Osteoblast (primary cell): ENCODE measurements around the gene MAPKAPK2. TPM values are rescaled to one million over a fixed set of nuclear protein-coding genes. Genes with fewer than 3 reads are reported as not detected.

ENCODE experiments used
- DNase-seq: peaks from one replicate; pipeline ENCODE4 v3.0.0; 2011; ENCODE audit warnings: low spot score, mixed read lengths; ENCODE audit not compliant: insufficient read length; ENCODE audit errors: missing footprints
- H2AFZ ChIP-seq: 2 replicates; pipeline ENCODE4 v1.6.0; 2011; ENCODE audit warnings: mild to moderate bottlenecking, low read length
- H3K27ac ChIP-seq: 2 replicates; pipeline ENCODE4 v1.5.1; 2011; ENCODE audit warnings: mild to moderate bottlenecking, low read depth, low read length, moderate library complexity
- H3K27me3 ChIP-seq: 2 replicates; pipeline ENCODE4 v1.6.0; 2012; ENCODE audit warnings: mild to moderate bottlenecking, control low read depth, inconsistent platforms, low read length, moderate library complexity; ENCODE audit not compliant: insufficient read depth
- H3K36me3 ChIP-seq: 2 replicates; pipeline ENCODE4 v1.5.1; 2011; ENCODE audit warnings: mild to moderate bottlenecking, low read length, control low read depth, moderate library complexity; ENCODE audit not compliant: insufficient read depth
- H3K4me1 ChIP-seq: 2 replicates; pipeline ENCODE4 v1.5.1; 2011; ENCODE audit warnings: mild to moderate bottlenecking, low read length, control low read depth, moderate library complexity; ENCODE audit not compliant: insufficient read depth
- H3K4me2 ChIP-seq: 2 replicates; pipeline ENCODE4 v1.6.0; 2011; ENCODE audit warnings: mild to moderate bottlenecking, low read length; ENCODE audit not compliant: insufficient read depth
- H3K4me3 ChIP-seq: fragments of 200-600 bp; sonication (generic); 3 replicates; pipeline ENCODE4 v1.5.1; 2012; ENCODE audit warnings: mild to moderate bottlenecking, low read length, inconsistent platforms; ENCODE audit not compliant: insufficient read depth
- H3K79me2 ChIP-seq: 2 replicates; pipeline ENCODE4 v1.6.0; 2012; ENCODE audit warnings: mild to moderate bottlenecking, low read length, control low read depth, inconsistent platforms; ENCODE audit not compliant: insufficient read depth
- H3K9me3 ChIP-seq: 2 replicates; pipeline ENCODE4 v1.5.1; 2011; ENCODE audit warnings: low read depth, low read length, control low read depth
- H4K20me1 ChIP-seq: 2 replicates; pipeline ENCODE4 v1.6.0; 2012; ENCODE audit warnings: mild to moderate bottlenecking, low read length, control low read depth; ENCODE audit not compliant: insufficient read depth
- CTCF ChIP-seq: IDR thresholded peaks from 2 replicates; pipeline ENCODE4 v1.5.1; 2011; ENCODE audit warnings: mild to moderate bottlenecking, low read depth, low read length, moderate library complexity; ENCODE audit errors: extremely low read depth
- total RNA-seq: library from RNA; depleted of rRNA; stranded (reverse); fragments of >200 nt; gene quantifications from 2 replicates; pipeline ENCODE4 v1.2.3, GENCODE V29; 2012

The MAPKAPK2 gene
- total RNA-seq, 1 donor, result 38.0 TPM

GRCh38 chr1:206751891-206752290, 67.2 kb downstream of the MAPKAPK2 start:
- H2AFZ ChIP-seq, result no peak overlapping the region

GRCh38 chr1:206752481-206752880, 67.8 kb downstream of the MAPKAPK2 start:
- Histone ChIP-seq H3K9me3 (no peaks in the 10 kb centered on the region), H3K27ac (no peak overlapping the region), H3K36me3 (no peaks in the 10 kb centered on the region), H3K4me3 (no peak overlapping the region), H3K4me1 (peaks cover 19% of the 10 kb centered on the region), H2AFZ (no peak overlapping the region), H3K79me2 (no peaks in the 10 kb centered on the region), H3K4me2 (no peak overlapping the region), H4K20me1 (no peaks in the 10 kb centered on the region), H3K27me3 (peaks cover 4% of the 10 kb centered on the region)
- no peak for TF ChIP-seq CTCF
- DNase-seq, result no peak

More at GRCh38 chr1:206751891-206752290, 67.2 kb downstream of the MAPKAPK2 start:
- no peak for TF ChIP-seq CTCF
- Histone ChIP-seq H3K36me3 (no peaks in the 10 kb centered on the region), H4K20me1 (no peaks in the 10 kb centered on the region), H3K4me1 (peaks cover 19% of the 10 kb centered on the region), H3K79me2 (no peaks in the 10 kb centered on the region), H3K4me2 (no peak overlapping the region), H3K27me3 (peaks cover 4% of the 10 kb centered on the region), H3K9me3 (no peaks in the 10 kb centered on the region), H3K27ac (no peak overlapping the region), H3K4me3 (no peak overlapping the region)
- no peak for DNase-seq

- Histone ChIP-seq H4K20me1 (no peaks in the 10 kb centered on the region), H3K27ac (peak overlapping the region; percentile 69), H3K36me3 (no peaks in the 10 kb centered on the region), H3K4me1 (peaks cover 19% of the 10 kb centered on the region), H3K79me2 (no peaks in the 10 kb centered on the region), H3K27me3 (peaks cover 4% of the 10 kb centered on the region), H3K9me3 (no peaks in the 10 kb centered on the region), H2AFZ (no peak overlapping the region), H3K4me2 (no peak overlapping the region), H3K4me3 (no peak overlapping the region)
- no peak for TF ChIP-seq CTCF
- DNase-seq, result no peak
Observed at GRCh38 chr1:206753141-206753540, 68.4 kb downstream of the MAPKAPK2 start.

- H3K36me3 ChIP-seq, result no peaks in the 10 kb centered on the region
- H3K9me3 ChIP-seq, result no peaks in the 10 kb centered on the region
- no peak overlapping the region for H3K4me3 ChIP-seq
- H2AFZ ChIP-seq, result no peak overlapping the region
- no peak for TF ChIP-seq CTCF
- DNase-seq, result no peak
- peak overlapping the region; percentile 32 for H3K4me2 ChIP-seq
- H3K27ac ChIP-seq, result peak overlapping the region; percentile 69
- peaks cover 4% of the 10 kb centered on the region for H3K27me3 ChIP-seq
- peaks cover 19% of the 10 kb centered on the region for H3K4me1 ChIP-seq
- H3K79me2 ChIP-seq, result no peaks in the 10 kb centered on the region
- no peaks in the 10 kb centered on the region for H4K20me1 ChIP-seq
Observed at GRCh38 chr1:206754011-206754410, 69.3 kb downstream of the MAPKAPK2 start.
